Right kidney (tissue), 1 donor: ENCODE measurements around the gene ZCCHC7.

Experiments
- DNase-seq: peaks from one replicate; pipeline ENCODE4 v3.0.0-alpha.2; 2016

ZCCHC7 gene

DNA sequence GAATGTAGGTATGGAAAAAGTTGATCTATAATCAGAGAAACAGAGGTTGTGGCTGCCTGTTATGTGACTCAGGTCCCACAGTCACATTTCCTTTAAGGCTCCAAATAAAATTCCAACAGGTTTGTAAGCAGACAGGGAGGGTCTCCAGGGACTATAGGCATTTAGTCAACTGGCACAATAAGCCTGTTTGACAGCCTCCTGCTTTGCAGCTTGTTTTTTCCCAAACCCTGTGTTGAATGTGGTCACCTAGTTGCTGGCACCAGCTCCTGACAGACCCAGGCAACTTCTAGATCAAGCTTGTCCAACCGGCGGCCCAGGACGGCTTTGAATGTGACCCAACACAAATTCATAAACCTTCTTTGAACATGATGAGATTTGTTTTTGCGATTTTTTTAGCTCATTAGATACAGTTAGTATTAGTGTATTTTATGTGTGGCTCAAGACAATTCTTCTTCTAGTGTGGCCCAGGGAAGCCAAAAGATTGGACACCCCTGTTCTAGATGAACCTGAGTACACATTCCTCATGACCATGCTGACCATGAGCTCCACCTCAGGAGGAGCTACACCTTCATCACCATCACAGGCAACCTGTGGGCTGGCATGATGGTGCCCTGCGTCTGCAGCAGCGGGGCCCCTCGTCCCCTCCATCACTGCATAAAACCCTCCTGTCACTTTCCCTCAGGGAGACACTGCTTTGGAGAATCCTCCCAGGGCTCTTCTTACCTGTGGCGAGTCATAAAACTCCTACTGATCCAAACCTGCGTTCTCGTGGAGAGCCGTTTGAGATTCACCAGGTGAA lies 286.4 kb downstream of the ZCCHC7 start:
- DNase-seq: no peak

DNA sequence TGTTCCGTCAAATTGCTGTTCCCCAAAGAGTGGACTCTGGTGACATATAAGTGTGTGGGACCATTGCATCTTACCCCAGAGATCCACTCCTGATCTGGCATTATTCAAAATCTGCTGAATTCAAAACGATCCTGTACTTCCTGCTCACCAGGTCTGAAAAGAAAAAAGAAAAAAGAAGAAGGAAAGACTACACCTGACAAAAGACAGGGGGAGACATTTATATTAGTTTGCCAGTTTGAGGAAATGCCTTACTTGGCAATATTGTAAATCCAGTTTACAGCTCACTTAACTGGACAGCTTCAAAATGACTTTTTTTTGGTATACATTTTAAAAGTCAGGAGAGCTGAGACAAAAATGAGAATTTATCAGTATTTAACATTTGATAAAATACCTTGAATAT lies 287.1 kb downstream of the ZCCHC7 start:
- DNase-seq: no peak
